Natural killer cell (primary cell): Measurements from ENCODE around the gene GJB4. TPM values are rescaled to one million over a fixed set of nuclear protein-coding genes. Genes with fewer than 3 reads are reported as not detected.

Source experiments
- ATAC-seq, 3 donors: fragments of 150-1000 bp in 2 of 3; fragments of 200-7000 bp in 1 of 3; cut with Tn5 transposase; 1 replicate in 1 of 3; 2 replicates in 2 of 3; pipeline ENCODE4 v1.10.0; 2021; ENCODE audit warnings: mild to moderate bottlenecking in 2 of 3, moderate library complexity in 2 of 3
- DNase-seq, 2 donors: peaks; one replicate each; pipeline versions ENCODE4 v3.0.0 to v3.0.0-alpha.2; 2013 to 2021; ENCODE audit warnings: mixed read lengths in 1 of 2
- H3K27ac ChIP-seq: one replicate; pipeline ENCODE4 v1.5.1; 2013; ENCODE audit warnings: mild to moderate bottlenecking, low read length
- H3K27me3 ChIP-seq: one replicate; pipeline ENCODE4 v1.6.1; 2013; ENCODE audit warnings: low read length; ENCODE audit not compliant: control insufficient read depth, insufficient read depth
- H3K36me3 ChIP-seq: one replicate; pipeline ENCODE4 v1.6.1; 2013; ENCODE audit warnings: low read length; ENCODE audit not compliant: control insufficient read depth, insufficient read depth
- H3K4me1 ChIP-seq: one replicate; pipeline ENCODE4 v1.6.1; 2013; ENCODE audit warnings: low read length; ENCODE audit not compliant: control insufficient read depth, insufficient read depth
- H3K4me3 ChIP-seq: one replicate; pipeline ENCODE4 v1.5.1; 2013; ENCODE audit warnings: low read length
- H3K9me3 ChIP-seq: one replicate; pipeline ENCODE4 v1.6.1; 2013; ENCODE audit warnings: low read length; ENCODE audit not compliant: control insufficient read depth, insufficient read depth
- H3K27ac Mint-ChIP-seq, 2 donors: one replicate each; pipeline ENCODE4 v1.8.0; 2022; ENCODE audit warnings: mild to moderate bottlenecking in 2 of 2, mixed read lengths in 2 of 2, moderate library complexity in 1 of 2
- H3K27me3 Mint-ChIP-seq, 2 donors: one replicate each; pipeline ENCODE4 v1.8.0; 2022; ENCODE audit warnings: low read depth in 2 of 2, mixed read lengths in 2 of 2
- H3K36me3 Mint-ChIP-seq: one replicate; pipeline ENCODE4 v1.8.0; 2022; ENCODE audit warnings: mixed read lengths
- H3K4me1 Mint-ChIP-seq, 2 donors: one replicate each; pipeline ENCODE4 v1.8.0; 2022; ENCODE audit warnings: mixed read lengths in 2 of 2
- H3K4me3 Mint-ChIP-seq: one replicate; pipeline ENCODE4 v1.8.0; 2022; ENCODE audit warnings: mild to moderate bottlenecking, moderate library complexity, mixed read lengths
- H3K9me3 Mint-ChIP-seq, 2 donors: one replicate each; pipeline ENCODE4 v1.8.0; 2022; ENCODE audit warnings: mixed read lengths in 2 of 2
- WGBS: methylation state at CpG from one replicate; pipeline ENCODE4 v1.1.7; 2013; ENCODE audit warnings: missing lambda C conversion rate; ENCODE audit not compliant: insufficient coverage; 5-methylcytosine and 5-hydroxymethylcytosine counted together
- intact Hi-C: fragments of 100-400 bp; cut with micrococcal nuclease; formaldehyde crosslinking; loops from one replicate; pipeline ENCODE4 v1.14.2; 2022
- total RNA-seq, 4 donors: library from RNA; stranded (reverse); fragments of 120-200 nt in 1 of 4; gene quantifications; one replicate each; pipeline versions ENCODE4 v1.2.3 to v1.2.4, GENCODE V29; 2013 to 2022
- TF ChIP-seq, protein P1 (sequence below): fragments of 200-600 bp; IDR thresholded peaks from one replicate; pipeline ENCODE4 v1.8.0; 2022; ENCODE audit warnings: antibody characterized with exemption

GJB4 gene
- total RNA-seq, 3 donors from 2014 or later (not counting 1 experiment from before 2014, with no cell fraction given): not detected

- peak in 1 of 3 donors; percentile 48 for ATAC-seq
Observed at GRCh38 chr1:34781071-34781843, 21.7 kb downstream of the GJB4 start, which contains the start of gene GJB3. GJB3 (plus strand) TSS chr1:34781214; CDS start chr1:34784763, 3,549 bp downstream.

DNA sequence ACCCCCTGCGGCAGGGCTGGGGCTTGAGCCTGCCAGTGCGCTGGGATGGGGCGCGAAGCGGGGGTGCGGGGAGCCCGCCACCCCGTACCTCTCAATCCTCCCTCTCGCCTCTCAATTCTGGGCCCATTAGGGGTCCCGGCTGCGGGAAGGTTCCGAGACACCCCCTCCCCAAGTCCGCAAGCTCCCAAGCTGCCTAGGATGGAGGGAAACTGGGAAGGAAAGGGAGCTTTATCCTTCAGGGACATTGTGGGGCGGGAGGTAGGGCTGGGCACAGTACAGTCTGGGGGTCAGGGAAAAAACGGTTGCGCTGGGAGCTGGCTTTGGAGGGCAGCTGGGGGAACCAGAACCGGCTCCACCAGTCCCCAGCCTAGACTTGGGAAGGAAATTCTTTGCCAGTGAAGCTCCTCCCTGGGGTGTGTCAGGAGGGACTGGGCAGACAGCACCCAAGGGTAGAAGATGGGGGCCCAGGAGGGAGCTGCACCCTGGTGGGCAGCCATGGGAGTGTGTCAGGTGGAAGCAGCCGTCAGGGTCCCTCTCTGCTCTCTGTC is 22.4 kb downstream of the GJB4 start:
- Histone ChIP-seq H3K36me3 (no peaks in the 10 kb centered on the region), H3K4me1 (peaks cover 13% of the 10 kb centered on the region), H3K4me3 (no peak overlapping the region), H3K9me3 (no peaks in the 10 kb centered on the region), H3K27me3 (peaks cover 14% of the 10 kb centered on the region), H3K27ac (no peak overlapping the region)
- no peak overlapping the region for H3K27ac Mint-ChIP-seq
- intact Hi-C loops: no loop called here
- TF ChIP-seq, protein P1, sequence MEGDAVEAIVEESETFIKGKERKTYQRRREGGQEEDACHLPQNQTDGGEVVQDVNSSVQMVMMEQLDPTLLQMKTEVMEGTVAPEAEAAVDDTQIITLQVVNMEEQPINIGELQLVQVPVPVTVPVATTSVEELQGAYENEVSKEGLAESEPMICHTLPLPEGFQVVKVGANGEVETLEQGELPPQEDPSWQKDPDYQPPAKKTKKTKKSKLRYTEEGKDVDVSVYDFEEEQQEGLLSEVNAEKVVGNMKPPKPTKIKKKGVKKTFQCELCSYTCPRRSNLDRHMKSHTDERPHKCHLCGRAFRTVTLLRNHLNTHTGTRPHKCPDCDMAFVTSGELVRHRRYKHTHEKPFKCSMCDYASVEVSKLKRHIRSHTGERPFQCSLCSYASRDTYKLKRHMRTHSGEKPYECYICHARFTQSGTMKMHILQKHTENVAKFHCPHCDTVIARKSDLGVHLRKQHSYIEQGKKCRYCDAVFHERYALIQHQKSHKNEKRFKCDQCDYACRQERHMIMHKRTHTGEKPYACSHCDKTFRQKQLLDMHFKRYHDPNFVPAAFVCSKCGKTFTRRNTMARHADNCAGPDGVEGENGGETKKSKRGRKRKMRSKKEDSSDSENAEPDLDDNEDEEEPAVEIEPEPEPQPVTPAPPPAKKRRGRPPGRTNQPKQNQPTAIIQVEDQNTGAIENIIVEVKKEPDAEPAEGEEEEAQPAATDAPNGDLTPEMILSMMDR: no peak
- no peaks in the 10 kb centered on the region for H3K36me3 Mint-ChIP-seq
- H3K27me3 Mint-ChIP-seq: peaks cover 44 to 57% of the 10 kb centered on the region in 2 donors
- H3K4me3 Mint-ChIP-seq: no peak overlapping the region
- H3K9me3 Mint-ChIP-seq: no peaks in the 10 kb centered on the region
- ATAC-seq (no peak), DNase-seq (no peak)
- peaks cover 0 to 7% of the 10 kb centered on the region in 2 donors for H3K4me1 Mint-ChIP-seq
- 15% methylated on average over 15 of the region's 18 CpGs for WGBS

More at GRCh38 chr1:34781071-34781843, 21.7 kb downstream of the GJB4 start, which contains the start of gene GJB3:
- H3K27ac Mint-ChIP-seq: no peak within 1 kb of the TSS
- H3K27ac ChIP-seq: no peak within 1 kb of the TSS
- no peaks in the 10 kb centered on the region for H3K36me3 ChIP-seq
- intact Hi-C loops: no loop called here
- H3K27me3 Mint-ChIP-seq: peaks cover 41 to 57% of the 10 kb centered on the region in 2 donors
- peaks cover 14% of the 10 kb centered on the region for H3K27me3 ChIP-seq
- peaks cover 9% of the 10 kb centered on the region for H3K4me1 ChIP-seq
- no peak within 1 kb of the TSS for H3K4me3 ChIP-seq
- 4% methylated on average over 62 of the region's 62 CpGs for WGBS
- no peak within 1 kb of the TSS for H3K4me3 Mint-ChIP-seq
- TF ChIP-seq, protein P1: no peak
- peaks cover 0 to under 1% of the 10 kb centered on the region in 2 donors for H3K4me1 Mint-ChIP-seq
- DNase-seq: no peak
- H3K9me3 ChIP-seq: no peaks in the 10 kb centered on the region
- no peaks in the 10 kb centered on the region for H3K9me3 Mint-ChIP-seq
- H3K36me3 Mint-ChIP-seq: no peaks in the 10 kb centered on the region

- WGBS: 87% methylated on average over 28 of the region's 28 CpGs
- Mint-ChIP-seq H3K27ac (no peak overlapping the region), H3K36me3 (no peaks in the 10 kb centered on the region)
Observed at GRCh38 chr1:34784751-34785221, 25.2 kb downstream of the GJB4 start.

More at GRCh38 chr1:34784751-34785221, 25.2 kb downstream of the GJB4 start:
- H3K9me3 Mint-ChIP-seq: no peaks in the 10 kb centered on the region
- H3K27me3 Mint-ChIP-seq: peaks cover 31 to 34% of the 10 kb centered on the region in 2 donors
- H3K4me3 Mint-ChIP-seq: no peak overlapping the region
- ATAC-seq (no peak), DNase-seq (no peak)
- Histone ChIP-seq H3K4me3 (no peak overlapping the region), H3K9me3 (no peaks in the 10 kb centered on the region), H3K4me1 (peaks cover 13% of the 10 kb centered on the region), H3K27me3 (peaks cover 11% of the 10 kb centered on the region), H3K27ac (no peak overlapping the region), H3K36me3 (no peaks in the 10 kb centered on the region)
- H3K4me1 Mint-ChIP-seq: peaks cover 0 to 7% of the 10 kb centered on the region in 2 donors
- TF ChIP-seq, protein P1: no peak
- intact Hi-C loops: loop anchor here (5.0 kb wide), 1 partner anchor 988 kb away; no protein-coding TSS in a partner anchor
